Measurements from ENCODE around the gene RGS14. TPM values are rescaled to one million over a fixed set of nuclear protein-coding genes. Genes with fewer than 3 reads are reported as not detected.
"Not testable (repeated sequence)": the region's sequence is repeated elsewhere in the genome, so short reads cannot be mapped to it uniquely, and the experiment has no call there.

The RGS14 gene
- total RNA-seq, 1 experiment from 2014 or later: 29.8 TPM

- peak; percentile 31 for DNase-seq (ENCODE audit: low read depth)
Measured at GRCh38 chr5:177364159-177364962, 6.6 kb downstream of the RGS14 start.

- no peak for DNase-seq (ENCODE audit: low read depth)
Measured at GRCh38 chr5:177365845-177366527, 8.3 kb downstream of the RGS14 start.

- DNase-seq (ENCODE audit: low read depth): no peak
Measured at GRCh38 chr5:177366528-177367322, 9.0 kb downstream of the RGS14 start.

- no peak for DNase-seq (ENCODE audit: low read depth)
Measured at GRCh38 chr5:177367323-177367848, 9.7 kb downstream of the RGS14 start.

GRCh38 chr5:177367981-177368868 is 10.5 kb downstream of the RGS14 start:
- DNase-seq (ENCODE audit: low read depth): no peak

- DNase-seq (ENCODE audit: low read depth): no peak
Measured at GRCh38 chr5:177368869-177369644, 11.3 kb downstream of the RGS14 start.

GRCh38 chr5:177369645-177370440 is 12.1 kb downstream of the RGS14 start:
- no peak for DNase-seq (ENCODE audit: low read depth)

GRCh38 chr5:177370488-177371119 is 12.9 kb downstream of the RGS14 start:
- no peak for DNase-seq (ENCODE audit: low read depth)

GRCh38 chr5:177371120-177372033 is 13.7 kb downstream of the RGS14 start:
- no peak for DNase-seq (ENCODE audit: low read depth)

GRCh38 chr5:177372034-177372896 is 14.5 kb downstream of the RGS14 start:
- DNase-seq (ENCODE audit: low read depth): no peak

GRCh38 chr5:177372910-177373309 is 15.2 kb downstream of the RGS14 start:
- no peak for DNase-seq (ENCODE audit: low read depth)

GRCh38 chr5:177373806-177374205 is 16.1 kb downstream of the RGS14 start:
- no peak for DNase-seq (ENCODE audit: low read depth)

- no peak for DNase-seq (ENCODE audit: low read depth)
Measured at GRCh38 chr5:177374211-177374610, 16.5 kb downstream of the RGS14 start.

GRCh38 chr5:177375516-177375915 is 17.8 kb downstream of the RGS14 start:
- DNase-seq (ENCODE audit: low read depth): not testable (repeated sequence)

GRCh38 chr5:177376107-177376506 is 18.4 kb downstream of the RGS14 start:
- no peak for DNase-seq (ENCODE audit: low read depth)

All from HT1080 (cell line).